ENCODE results near the gene EID3.

Gene EID3

GRCh38 chr12:104309446-104309993 lies 6.0 kb downstream of the EID3 start:
- H3K4me1 ChIP-seq (ENCODE audit: control insufficient read depth, insufficient read depth, low read length) = peaks cover 13% of the 10 kb centered on the region
- no peak overlapping the region for H3K27ac ChIP-seq (ENCODE audit: low read depth, low read length)
- H3K36me3 ChIP-seq (ENCODE audit: control insufficient read depth, insufficient read depth, low read length) = peaks cover 3% of the 10 kb centered on the region
- H3K27me3 ChIP-seq (ENCODE audit: control insufficient read depth, insufficient read depth, low read length) = no peaks in the 10 kb centered on the region
- H3K4me3 ChIP-seq (ENCODE audit: low read length) = no peak overlapping the region
- no peak overlapping the region for H3K9ac ChIP-seq (ENCODE audit: low read length)

- no peak overlapping the region for H3K9ac ChIP-seq (ENCODE audit: low read length)
- peaks cover 5% of the 10 kb centered on the region for H3K36me3 ChIP-seq (ENCODE audit: control insufficient read depth, insufficient read depth, low read length)
- peaks cover 7% of the 10 kb centered on the region for H3K4me1 ChIP-seq (ENCODE audit: control insufficient read depth, insufficient read depth, low read length)
- H3K4me3 ChIP-seq (ENCODE audit: low read length) = no peak overlapping the region
- no peak overlapping the region for H3K27ac ChIP-seq (ENCODE audit: low read depth, low read length)
- no peaks in the 10 kb centered on the region for H3K27me3 ChIP-seq (ENCODE audit: control insufficient read depth, insufficient read depth, low read length)
Observed at GRCh38 chr12:104310751-104311633, 7.5 kb downstream of the EID3 start.

- no peaks in the 10 kb centered on the region for H3K27me3 ChIP-seq (ENCODE audit: control insufficient read depth, insufficient read depth, low read length)
- H3K4me3 ChIP-seq (ENCODE audit: low read length) = no peak overlapping the region
- no peak overlapping the region for H3K9ac ChIP-seq (ENCODE audit: low read length)
- H3K27ac ChIP-seq (ENCODE audit: low read depth, low read length) = no peak overlapping the region
- no peaks in the 10 kb centered on the region for H3K4me1 ChIP-seq (ENCODE audit: control insufficient read depth, insufficient read depth, low read length)
- peaks cover 5% of the 10 kb centered on the region for H3K36me3 ChIP-seq (ENCODE audit: control insufficient read depth, insufficient read depth, low read length)
Observed at GRCh38 chr12:104312202-104312601, 8.7 kb downstream of the EID3 start.

- H3K4me1 ChIP-seq (ENCODE audit: control insufficient read depth, insufficient read depth, low read length) = no peaks in the 10 kb centered on the region
- no peaks in the 10 kb centered on the region for H3K27me3 ChIP-seq (ENCODE audit: control insufficient read depth, insufficient read depth, low read length)
- no peak overlapping the region for H3K27ac ChIP-seq (ENCODE audit: low read depth, low read length)
- no peak overlapping the region for H3K9ac ChIP-seq (ENCODE audit: low read length)
- peaks cover 5% of the 10 kb centered on the region for H3K36me3 ChIP-seq (ENCODE audit: control insufficient read depth, insufficient read depth, low read length)
- no peak overlapping the region for H3K4me3 ChIP-seq (ENCODE audit: low read length)
Observed at GRCh38 chr12:104312654-104313053, 9.1 kb downstream of the EID3 start.

- Histone ChIP-seq H3K9ac (ENCODE audit: low read length) (no peak overlapping the region), H3K27me3 (ENCODE audit: control insufficient read depth, insufficient read depth, low read length) (no peaks in the 10 kb centered on the region), H3K4me1 (ENCODE audit: control insufficient read depth, insufficient read depth, low read length) (no peaks in the 10 kb centered on the region), H3K36me3 (ENCODE audit: control insufficient read depth, insufficient read depth, low read length) (peaks cover 5% of the 10 kb centered on the region), H3K27ac (ENCODE audit: low read depth, low read length) (no peak overlapping the region), H3K4me3 (ENCODE audit: low read length) (no peak overlapping the region)
Observed at GRCh38 chr12:104313568-104314241, 10.2 kb downstream of the EID3 start.

- no peaks in the 10 kb centered on the region for H3K4me1 ChIP-seq (ENCODE audit: control insufficient read depth, insufficient read depth, low read length)
- H3K9ac ChIP-seq (ENCODE audit: low read length) = no peak overlapping the region
- no peaks in the 10 kb centered on the region for H3K27me3 ChIP-seq (ENCODE audit: control insufficient read depth, insufficient read depth, low read length)
- no peak overlapping the region for H3K4me3 ChIP-seq (ENCODE audit: low read length)
- no peak overlapping the region for H3K27ac ChIP-seq (ENCODE audit: low read depth, low read length)
- H3K36me3 ChIP-seq (ENCODE audit: control insufficient read depth, insufficient read depth, low read length) = peaks cover 5% of the 10 kb centered on the region
Observed at GRCh38 chr12:104314242-104314614, 10.7 kb downstream of the EID3 start.

- H3K4me1 ChIP-seq (ENCODE audit: control insufficient read depth, insufficient read depth, low read length) = no peaks in the 10 kb centered on the region
- no peak overlapping the region for H3K9ac ChIP-seq (ENCODE audit: low read length)
- H3K36me3 ChIP-seq (ENCODE audit: control insufficient read depth, insufficient read depth, low read length) = peaks cover 8% of the 10 kb centered on the region
- no peak overlapping the region for H3K27ac ChIP-seq (ENCODE audit: low read depth, low read length)
- H3K27me3 ChIP-seq (ENCODE audit: control insufficient read depth, insufficient read depth, low read length) = no peaks in the 10 kb centered on the region
- no peak overlapping the region for H3K4me3 ChIP-seq (ENCODE audit: low read length)
Observed at GRCh38 chr12:104315326-104316224, 12.0 kb downstream of the EID3 start.

- Histone ChIP-seq H3K9ac (ENCODE audit: low read length) (no peak overlapping the region), H3K27me3 (ENCODE audit: control insufficient read depth, insufficient read depth, low read length) (no peaks in the 10 kb centered on the region), H3K27ac (ENCODE audit: low read depth, low read length) (no peak overlapping the region), H3K4me3 (ENCODE audit: low read length) (no peak overlapping the region), H3K36me3 (ENCODE audit: control insufficient read depth, insufficient read depth, low read length) (peaks cover 12% of the 10 kb centered on the region), H3K4me1 (ENCODE audit: control insufficient read depth, insufficient read depth, low read length) (no peaks in the 10 kb centered on the region)
Observed at GRCh38 chr12:104316936-104317335, 13.4 kb downstream of the EID3 start.

GRCh38 chr12:104317538-104318210 lies 14.1 kb downstream of the EID3 start:
- no peak overlapping the region for H3K27ac ChIP-seq (ENCODE audit: low read depth, low read length)
- H3K9ac ChIP-seq (ENCODE audit: low read length) = no peak overlapping the region
- peaks cover 9% of the 10 kb centered on the region for H3K36me3 ChIP-seq (ENCODE audit: control insufficient read depth, insufficient read depth, low read length)
- H3K27me3 ChIP-seq (ENCODE audit: control insufficient read depth, insufficient read depth, low read length) = no peaks in the 10 kb centered on the region
- H3K4me3 ChIP-seq (ENCODE audit: low read length) = no peak overlapping the region
- no peaks in the 10 kb centered on the region for H3K4me1 ChIP-seq (ENCODE audit: control insufficient read depth, insufficient read depth, low read length)

GRCh38 chr12:104319028-104319427 lies 15.5 kb downstream of the EID3 start:
- no peak overlapping the region for H3K4me3 ChIP-seq (ENCODE audit: low read length)
- H3K9ac ChIP-seq (ENCODE audit: low read length) = no peak overlapping the region
- no peaks in the 10 kb centered on the region for H3K27me3 ChIP-seq (ENCODE audit: control insufficient read depth, insufficient read depth, low read length)
- peaks cover 9% of the 10 kb centered on the region for H3K36me3 ChIP-seq (ENCODE audit: control insufficient read depth, insufficient read depth, low read length)
- no peak overlapping the region for H3K27ac ChIP-seq (ENCODE audit: low read depth, low read length)
- H3K4me1 ChIP-seq (ENCODE audit: control insufficient read depth, insufficient read depth, low read length) = no peaks in the 10 kb centered on the region

GRCh38 chr12:104319918-104320626 lies 16.5 kb downstream of the EID3 start:
- H3K36me3 ChIP-seq (ENCODE audit: control insufficient read depth, insufficient read depth, low read length) = peaks cover 12% of the 10 kb centered on the region

More at GRCh38 chr12:104319918-104320626, 16.5 kb downstream of the EID3 start:
- H3K9ac ChIP-seq (ENCODE audit: low read length) = no peak overlapping the region
- H3K27ac ChIP-seq (ENCODE audit: low read depth, low read length) = no peak overlapping the region
- H3K4me1 ChIP-seq (ENCODE audit: control insufficient read depth, insufficient read depth, low read length) = no peaks in the 10 kb centered on the region
- H3K4me3 ChIP-seq (ENCODE audit: low read length) = no peak overlapping the region
- no peaks in the 10 kb centered on the region for H3K27me3 ChIP-seq (ENCODE audit: control insufficient read depth, insufficient read depth, low read length)

Data from rectal smooth muscle tissue (tissue), 1 donor.